ENCODE measurements around the gene RIC8B. TPM values are rescaled to one million over a fixed set of nuclear protein-coding genes. Genes with fewer than 3 reads are reported as not detected.

The RIC8B gene
- total RNA-seq, 1 experiment from 2014 or later: 7.8 TPM

DNA sequence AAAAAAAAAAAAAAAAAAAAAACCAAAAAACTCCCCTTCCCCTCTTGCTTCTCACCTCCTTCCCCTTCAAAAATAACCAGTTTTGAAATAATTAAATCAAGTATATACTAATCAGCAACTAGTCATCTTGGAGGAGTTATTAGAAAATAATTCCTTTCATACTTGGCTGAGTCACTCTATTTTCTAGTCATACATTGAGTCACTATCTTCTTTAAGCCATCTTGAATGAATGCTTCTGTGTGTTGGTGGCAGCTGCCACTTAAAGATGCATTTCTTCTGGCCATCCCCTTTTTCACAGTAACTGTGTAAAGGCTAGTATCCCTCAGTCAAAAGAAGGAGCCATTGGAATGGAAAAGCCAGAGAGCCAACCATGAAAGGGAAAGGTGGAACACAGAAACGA, 97.0 kb downstream of the RIC8B start:
- CTCF ChIA-PET: interaction anchor here (0.9 kb wide), 1 partner anchor 454 kb away, joined by 3 read pairs; no protein-coding TSS in a partner anchor
- Mint-ChIP-seq H3K9me3 (ENCODE audit: unreplicated experiment) (no peaks in the 10 kb centered on the region), H3K4me1 (ENCODE audit: low read depth, unreplicated experiment) (no peaks in the 10 kb centered on the region), H3K4me3 (ENCODE audit: unreplicated experiment) (no peak overlapping the region), H3K36me3 (ENCODE audit: insufficient read depth, unreplicated experiment) (no peaks in the 10 kb centered on the region), H3K27me3 (ENCODE audit: insufficient read depth, unreplicated experiment) (no peaks in the 10 kb centered on the region), H3K27ac (ENCODE audit: unreplicated experiment) (no peak overlapping the region)
- no TSS peak for BruUV-seq (replicated peaks)
- Histone ChIP-seq H3K27me3 (replicated peaks; ENCODE audit: control insufficient read depth, insufficient read depth, low read length) (no peaks in the 10 kb centered on the region), H3K4me1 (no peaks in the 10 kb centered on the region; the same call in 1 of the 2 replicates), H3K36me3 (ENCODE audit: control insufficient read depth, insufficient read depth, low read length) (no peaks in the 10 kb centered on the region), H3K4me3 (ENCODE audit: low read depth, low read length) (no peak overlapping the region), H3K9me3 (no peaks in the 10 kb centered on the region)
- POLR2A ChIA-PET: interaction anchor here (0.7 kb wide), 1 partner anchor 23 kb away, joined by 3 read pairs; no protein-coding TSS in a partner anchor
- TF ChIP-seq, protein P1, sequence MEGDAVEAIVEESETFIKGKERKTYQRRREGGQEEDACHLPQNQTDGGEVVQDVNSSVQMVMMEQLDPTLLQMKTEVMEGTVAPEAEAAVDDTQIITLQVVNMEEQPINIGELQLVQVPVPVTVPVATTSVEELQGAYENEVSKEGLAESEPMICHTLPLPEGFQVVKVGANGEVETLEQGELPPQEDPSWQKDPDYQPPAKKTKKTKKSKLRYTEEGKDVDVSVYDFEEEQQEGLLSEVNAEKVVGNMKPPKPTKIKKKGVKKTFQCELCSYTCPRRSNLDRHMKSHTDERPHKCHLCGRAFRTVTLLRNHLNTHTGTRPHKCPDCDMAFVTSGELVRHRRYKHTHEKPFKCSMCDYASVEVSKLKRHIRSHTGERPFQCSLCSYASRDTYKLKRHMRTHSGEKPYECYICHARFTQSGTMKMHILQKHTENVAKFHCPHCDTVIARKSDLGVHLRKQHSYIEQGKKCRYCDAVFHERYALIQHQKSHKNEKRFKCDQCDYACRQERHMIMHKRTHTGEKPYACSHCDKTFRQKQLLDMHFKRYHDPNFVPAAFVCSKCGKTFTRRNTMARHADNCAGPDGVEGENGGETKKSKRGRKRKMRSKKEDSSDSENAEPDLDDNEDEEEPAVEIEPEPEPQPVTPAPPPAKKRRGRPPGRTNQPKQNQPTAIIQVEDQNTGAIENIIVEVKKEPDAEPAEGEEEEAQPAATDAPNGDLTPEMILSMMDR (IDR thresholded peaks at IDR 0.05; ENCODE audit: insufficient read depth in 1 of 2, low read depth in 1 of 2, low read length in 1 of 2, severe bottlenecking in 1 of 2, unreplicated experiment in 1 of 2): no peak
- intact Hi-C loops (cut with micrococcal nuclease; ENCODE audit: unreplicated experiment): no loop called here
- DNase-seq: no peak

DNA sequence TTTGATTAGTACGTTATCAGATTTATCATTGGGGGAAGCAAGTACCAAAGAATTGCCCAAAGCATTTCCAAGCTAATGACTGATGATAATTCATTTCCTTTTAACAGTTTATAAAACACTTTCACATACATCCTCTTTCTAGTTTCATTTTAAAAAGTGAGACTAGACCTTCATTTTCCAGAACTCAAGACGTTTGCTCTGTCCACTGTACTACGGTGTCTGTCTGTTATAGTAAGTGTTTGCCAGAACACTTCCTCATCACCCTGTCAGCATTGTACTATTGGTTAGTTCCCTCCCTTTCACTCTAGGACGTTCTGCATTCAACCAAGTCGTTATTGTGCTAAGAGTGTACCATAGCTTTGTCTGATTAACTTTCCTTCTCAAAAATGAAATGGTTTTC, 99.5 kb downstream of the RIC8B start:
- Histone ChIP-seq H3K27me3 (replicated peaks; ENCODE audit: control insufficient read depth, insufficient read depth, low read length) (no peaks in the 10 kb centered on the region), H3K9me3 (no peaks in the 10 kb centered on the region), H3K4me3 (ENCODE audit: low read depth, low read length) (no peak overlapping the region), H3K4me1 (no peaks in the 10 kb centered on the region; the same call in 1 of the 2 replicates), H3K36me3 (ENCODE audit: control insufficient read depth, insufficient read depth, low read length) (no peaks in the 10 kb centered on the region)
- Mint-ChIP-seq H3K4me3 (ENCODE audit: unreplicated experiment) (no peak overlapping the region), H3K27ac (ENCODE audit: unreplicated experiment) (no peak overlapping the region), H3K9me3 (ENCODE audit: unreplicated experiment) (no peaks in the 10 kb centered on the region), H3K27me3 (ENCODE audit: insufficient read depth, unreplicated experiment) (no peaks in the 10 kb centered on the region), H3K4me1 (ENCODE audit: low read depth, unreplicated experiment) (no peaks in the 10 kb centered on the region), H3K36me3 (ENCODE audit: insufficient read depth, unreplicated experiment) (no peaks in the 10 kb centered on the region)
- DNase-seq: no peak
- TF ChIP-seq, protein P1 (IDR thresholded peaks at IDR 0.05; ENCODE audit: insufficient read depth in 1 of 2, low read depth in 1 of 2, low read length in 1 of 2, severe bottlenecking in 1 of 2, unreplicated experiment in 1 of 2): no peak
- intact Hi-C loops (cut with micrococcal nuclease; ENCODE audit: unreplicated experiment): no loop called here
- CTCF ChIA-PET: no interaction called here
- no TSS peak for BruUV-seq (replicated peaks)
- POLR2A ChIA-PET: no interaction called here

DNA sequence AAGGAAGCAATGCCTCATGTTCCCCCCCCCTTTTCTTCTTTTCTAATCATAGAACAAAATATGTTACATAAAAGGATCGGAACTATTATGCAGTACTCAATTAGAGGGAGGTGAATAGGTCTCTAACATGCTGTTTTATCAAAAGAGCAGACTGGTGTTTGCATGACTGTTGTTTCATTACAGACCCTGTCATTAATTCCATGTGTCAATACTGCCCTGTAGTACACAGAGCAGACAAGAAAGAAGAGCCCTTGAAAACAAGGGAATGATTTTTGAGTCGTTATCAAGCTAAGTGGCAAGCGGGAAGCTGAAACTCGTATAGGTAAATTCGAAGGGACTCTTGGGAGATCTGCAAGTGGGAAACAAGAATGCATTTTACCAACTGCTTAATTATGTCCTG, 104.3 kb downstream of the RIC8B start:
- Histone ChIP-seq H3K36me3 (ENCODE audit: control insufficient read depth, insufficient read depth, low read length) (no peaks in the 10 kb centered on the region; the same call in 1 of the 2 replicates), H3K27me3 (replicated peaks; ENCODE audit: control insufficient read depth, insufficient read depth, low read length) (no peaks in the 10 kb centered on the region), H3K9me3 (no peaks in the 10 kb centered on the region), H3K4me1 (0 out of 2 replicates have a peak, but pooled peaks cover 8% of the 10 kb centered on the region), H3K4me3 (ENCODE audit: low read depth, low read length) (no peak overlapping the region)
- Mint-ChIP-seq H3K27me3 (ENCODE audit: insufficient read depth, unreplicated experiment) (no peaks in the 10 kb centered on the region), H3K27ac (ENCODE audit: unreplicated experiment) (no peak overlapping the region), H3K4me3 (ENCODE audit: unreplicated experiment) (no peak overlapping the region), H3K4me1 (ENCODE audit: low read depth, unreplicated experiment) (peaks cover 7% of the 10 kb centered on the region), H3K9me3 (ENCODE audit: unreplicated experiment) (peaks cover 10% of the 10 kb centered on the region), H3K36me3 (ENCODE audit: insufficient read depth, unreplicated experiment) (no peaks in the 10 kb centered on the region)
- TF ChIP-seq, protein P1 (IDR thresholded peaks at IDR 0.05; ENCODE audit: insufficient read depth in 1 of 2, low read depth in 1 of 2, low read length in 1 of 2, severe bottlenecking in 1 of 2, unreplicated experiment in 1 of 2): no peak
- DNase-seq: no peak
- CTCF ChIA-PET: no interaction called here
- POLR2A ChIA-PET: no interaction called here
- intact Hi-C loops (cut with micrococcal nuclease; ENCODE audit: unreplicated experiment): no loop called here
- no TSS peak for BruUV-seq (replicated peaks)

Data from Caco-2 (cell line).